Renal cortical epithelial cell (primary cell): ENCODE data around the gene IGSF21. TPM values are rescaled to one million over a fixed set of nuclear protein-coding genes. Genes with fewer than 3 reads are reported as not detected.

ENCODE experiments used
- DNase-seq: peaks from one replicate; pipeline ENCODE4 v3.0.0-alpha.2; 2011; ENCODE audit warnings: low read depth
- total RNA-seq: library from RNA; depleted of rRNA; stranded (reverse); fragments of >200 nt; gene quantifications from 2 replicates; pipeline ENCODE4 v1.2.3, GENCODE V29; 2014

Gene IGSF21
- total RNA-seq, 1 donor from 2014 or later = not detected

DNA sequence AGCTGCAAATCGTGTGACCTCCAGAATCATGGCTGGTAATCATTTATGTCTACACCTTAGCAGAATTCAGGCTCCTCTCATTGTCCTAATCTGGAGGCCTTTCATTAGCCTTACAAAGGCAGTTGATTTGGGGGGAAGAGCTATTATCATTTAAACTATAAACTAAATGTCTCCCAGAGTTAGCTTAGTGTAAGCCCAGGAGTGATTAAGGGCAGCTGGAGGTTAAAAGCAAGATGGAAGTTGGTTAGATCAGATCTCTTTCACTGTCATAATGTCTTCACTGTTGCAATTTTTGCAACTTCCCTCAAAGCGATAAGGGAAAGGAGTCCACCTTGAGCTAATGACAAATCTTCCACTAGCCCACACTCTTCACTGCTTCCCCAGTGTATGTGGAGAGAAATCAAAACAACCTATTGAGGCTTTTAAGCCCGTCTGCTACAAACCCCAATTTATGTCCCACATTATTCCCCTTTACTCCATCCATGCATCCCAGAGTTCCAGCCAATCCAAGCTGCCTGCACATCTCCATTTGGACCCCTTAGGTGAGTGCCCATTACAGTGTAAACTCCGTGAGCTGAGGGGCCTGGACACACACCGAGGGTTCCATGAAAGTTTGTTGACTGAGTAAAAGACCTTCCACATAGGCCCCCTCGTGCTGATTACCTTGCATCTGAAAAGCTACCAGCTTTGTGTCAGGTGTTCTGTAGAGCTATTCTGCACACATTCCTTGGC, 311.7 kb downstream of the IGSF21 start:
- DNase-seq = no peak

DNA sequence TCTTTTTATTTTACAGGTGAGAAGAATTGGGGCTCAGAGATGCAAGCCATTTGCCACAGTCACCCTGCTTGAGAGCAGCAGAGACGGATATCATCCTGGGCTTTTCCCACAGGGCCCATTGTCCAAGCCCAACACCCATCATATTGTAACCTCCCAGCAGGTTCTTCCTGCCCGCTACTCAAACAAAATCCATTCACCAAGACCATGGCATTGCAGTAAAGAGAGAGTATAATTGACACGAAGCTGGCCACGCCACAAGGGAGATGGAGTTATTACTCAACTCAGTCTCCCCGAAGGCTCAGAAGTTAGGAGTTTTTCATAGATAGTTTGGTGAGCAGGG, 312.2 kb downstream of the IGSF21 start:
- no peak for DNase-seq

DNA sequence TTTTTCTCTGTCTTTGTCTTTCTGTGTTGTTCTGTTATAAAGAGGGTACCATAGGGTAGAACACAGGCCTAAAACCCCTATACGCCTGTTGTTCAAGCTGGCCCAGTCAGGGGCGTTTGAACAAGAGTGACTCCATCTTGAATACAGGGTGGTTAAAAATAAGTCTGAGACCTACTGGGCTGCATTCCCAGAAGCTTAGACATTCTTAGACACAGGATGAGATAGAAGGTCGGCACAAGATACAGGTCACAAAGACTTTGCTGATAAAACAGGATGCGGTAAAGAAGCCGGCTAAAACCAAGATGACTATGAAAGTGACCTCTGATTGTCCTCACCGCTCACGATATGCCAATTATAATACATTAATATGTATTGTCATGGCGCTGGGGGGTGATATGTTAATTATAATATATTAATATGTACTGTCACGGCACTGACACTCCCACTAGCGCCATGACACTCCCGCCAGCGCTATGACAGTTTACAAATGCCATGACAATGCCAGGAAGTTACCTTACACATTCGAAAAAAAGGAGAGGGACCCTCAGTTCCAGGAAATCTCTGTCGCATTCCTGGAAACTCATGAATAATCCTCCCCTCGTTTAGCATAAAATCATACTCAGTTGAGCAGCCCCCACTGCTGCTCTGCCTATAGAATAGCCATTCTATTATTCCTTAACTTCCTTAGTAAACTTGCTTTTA, 314.6 kb downstream of the IGSF21 start:
- DNase-seq = no peak

DNA sequence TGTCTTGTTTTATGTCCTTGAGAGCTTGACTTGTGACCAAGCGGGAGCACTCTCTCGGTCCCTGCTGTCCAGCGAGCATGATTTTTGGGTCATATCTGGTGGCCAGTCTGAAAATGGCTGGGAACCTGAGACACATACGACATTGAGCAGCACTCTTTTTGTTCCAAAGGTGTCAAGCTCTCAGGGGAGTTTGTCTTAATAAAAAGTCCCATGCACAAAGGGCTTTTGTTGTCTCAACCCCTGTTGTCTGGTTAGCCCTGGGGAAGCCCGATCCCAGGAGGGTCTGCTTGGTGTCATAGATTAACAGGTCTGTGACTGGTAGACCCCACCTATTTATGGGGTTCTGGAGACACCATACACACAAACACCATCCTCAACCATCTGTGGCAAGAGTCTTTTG, 315.4 kb downstream of the IGSF21 start:
- DNase-seq = no peak

DNA sequence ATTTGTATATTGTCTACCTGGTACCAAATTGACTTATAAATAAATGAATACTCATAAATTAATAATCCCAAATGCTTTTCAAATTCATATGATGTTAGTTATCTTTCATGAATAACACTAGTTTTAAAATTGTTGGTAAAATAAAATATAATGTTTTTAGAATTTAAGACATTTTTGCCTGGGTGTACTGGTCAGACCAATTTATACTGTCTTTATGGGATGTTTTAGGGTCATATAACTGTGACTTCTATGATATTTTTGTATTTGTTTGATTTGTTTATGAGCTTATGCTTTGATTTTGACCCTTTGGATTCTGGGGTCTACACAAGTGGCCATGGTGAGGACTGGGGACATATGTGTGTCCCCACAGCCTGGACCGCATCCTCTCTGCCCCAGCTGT, 319.0 kb downstream of the IGSF21 start:
- DNase-seq = no peak
